Progenitor cell of endocrine pancreas (in vitro differentiated cells): ENCODE measurements around the gene CDC42EP4. TPM values are rescaled to one million over a fixed set of nuclear protein-coding genes. Genes with fewer than 3 reads are reported as not detected.

Experiments
- DNase-seq: peaks from one replicate; pipeline ENCODE4 v3.0.0; 2021; ENCODE audit warnings: low spot score; ENCODE audit not compliant: unreplicated experiment
- H3K27ac Mint-ChIP-seq: 2 replicates; pipeline ENCODE4 v1.8.0; 2021; ENCODE audit warnings: mild to moderate bottlenecking, moderate library complexity, mixed read lengths
- H3K27me3 Mint-ChIP-seq: 2 replicates; pipeline ENCODE4 v1.8.0; 2021; ENCODE audit warnings: mixed read lengths
- H3K36me3 Mint-ChIP-seq: 2 replicates; pipeline ENCODE4 v1.8.0; 2022; ENCODE audit warnings: mixed read lengths; ENCODE audit not compliant: insufficient read depth
- H3K4me1 Mint-ChIP-seq: 2 replicates; pipeline ENCODE4 v1.8.0; 2021; ENCODE audit warnings: low read depth, mixed read lengths
- H3K4me3 Mint-ChIP-seq: 2 replicates; pipeline ENCODE4 v1.8.0; 2021; ENCODE audit warnings: low read depth, mild to moderate bottlenecking, moderate library complexity, mixed read lengths
- H3K9me3 Mint-ChIP-seq: 2 replicates; pipeline ENCODE4 v1.8.0; 2021; ENCODE audit warnings: low read depth, mixed read lengths
- CTCF ChIP-seq: fragments of 200-600 bp; sonication (generic); IDR thresholded peaks from one replicate; pipeline ENCODE4 v1.5.0; 2021; ENCODE audit warnings: antibody characterized with exemption, mild to moderate bottlenecking; ENCODE audit not compliant: unreplicated experiment
- total RNA-seq: library from RNA; stranded (reverse); gene quantifications from 2 replicates; pipeline ENCODE4 v1.2.1, GENCODE V29; 2021

CDC42EP4 gene
- total RNA-seq, 1 donor from 2014 or later: 77.9 TPM

GRCh38 chr17:73358668-73359067, 46.9 kb upstream of the CDC42EP4 start:
- H3K27me3 Mint-ChIP-seq: no peaks in the 10 kb centered on the region
- H3K4me1 Mint-ChIP-seq: peaks cover 26% of the 10 kb centered on the region
- TF ChIP-seq CTCF: no peak
- H3K36me3 Mint-ChIP-seq: no peaks in the 10 kb centered on the region
- no peak for DNase-seq
- no peaks in the 10 kb centered on the region for H3K9me3 Mint-ChIP-seq
- H3K4me3 Mint-ChIP-seq: no peak overlapping the region
- H3K27ac Mint-ChIP-seq: no peak overlapping the region

GRCh38 chr17:73357981-73358380, 46.2 kb upstream of the CDC42EP4 start:
- no peak overlapping the region for H3K27ac Mint-ChIP-seq

GRCh38 chr17:73357318-73357717, 45.5 kb upstream of the CDC42EP4 start:
- no peak for DNase-seq
- H3K36me3 Mint-ChIP-seq: no peaks in the 10 kb centered on the region
- no peak for TF ChIP-seq CTCF
- no peaks in the 10 kb centered on the region for H3K27me3 Mint-ChIP-seq
- H3K9me3 Mint-ChIP-seq: no peaks in the 10 kb centered on the region
- H3K4me1 Mint-ChIP-seq: peaks cover 24% of the 10 kb centered on the region
- H3K27ac Mint-ChIP-seq: no peak overlapping the region
- no peak overlapping the region for H3K4me3 Mint-ChIP-seq

More at GRCh38 chr17:73357981-73358380, 46.2 kb upstream of the CDC42EP4 start:
- Mint-ChIP-seq H3K27me3 (no peaks in the 10 kb centered on the region), H3K9me3 (no peaks in the 10 kb centered on the region), H3K36me3 (no peaks in the 10 kb centered on the region), H3K4me3 (no peak overlapping the region), H3K4me1 (peaks cover 24% of the 10 kb centered on the region)
- no peak for TF ChIP-seq CTCF
- DNase-seq: no peak

- Mint-ChIP-seq H3K4me1 (peaks cover 25% of the 10 kb centered on the region), H3K36me3 (no peaks in the 10 kb centered on the region)
These were observed 44.9 kb upstream of the CDC42EP4 start for GRCh38 chr17:73356561-73357170.

More at GRCh38 chr17:73356561-73357170, 44.9 kb upstream of the CDC42EP4 start:
- no peak overlapping the region for H3K27ac Mint-ChIP-seq
- H3K9me3 Mint-ChIP-seq: no peaks in the 10 kb centered on the region
- H3K4me3 Mint-ChIP-seq: no peak overlapping the region
- H3K27me3 Mint-ChIP-seq: no peaks in the 10 kb centered on the region
- TF ChIP-seq CTCF: no peak
- no peak for DNase-seq
